Neural cell (in vitro differentiated cells): ENCODE data around the gene MC1R. TPM values are rescaled to one million over a fixed set of nuclear protein-coding genes. Genes with fewer than 3 reads are reported as not detected.

Source experiments
- H2AFZ ChIP-seq: fragments of 200-600, 300-800 bp; sonication (generic), shearing (Covaris generic); 2 replicates; pipeline ENCODE4 v1.6.0; 2014; ENCODE audit warnings: low read depth, mild to moderate bottlenecking, antibody characterized with exemption, low read length, moderate library complexity
- H3F3A ChIP-seq: fragments of 200-600 bp; shearing (Covaris generic); 2 replicates; pipeline ENCODE4 v1.6.1; 2016; ENCODE audit warnings: mild to moderate bottlenecking, moderate library complexity, mixed read lengths, antibody characterized with exemption, low read length; ENCODE audit not compliant: insufficient read depth, poor library complexity, severe bottlenecking
- H3K27ac ChIP-seq: fragments of 200-600, 300-800 bp; sonication (generic), shearing (Covaris generic); 2 replicates; pipeline ENCODE4 v1.5.1; 2014; ENCODE audit warnings: mild to moderate bottlenecking, low read length, moderate library complexity
- H3K27me3 ChIP-seq: fragments of 300-800, 200-600 bp; sonication (generic), shearing (Covaris generic); 2 replicates; pipeline ENCODE4 v1.6.0; 2014; ENCODE audit warnings: mild to moderate bottlenecking, low read depth, low read length, moderate library complexity; ENCODE audit not compliant: insufficient read depth
- H3K36me3 ChIP-seq: fragments of 300-800, 200-600 bp; sonication (generic), shearing (Covaris generic); 2 replicates; pipeline ENCODE4 v1.5.1; 2014; ENCODE audit warnings: mild to moderate bottlenecking, antibody characterized with exemption, low read length, moderate library complexity; ENCODE audit not compliant: insufficient read depth
- H3K4me2 ChIP-seq: fragments of 300-800, 200-600 bp; sonication (generic), shearing (Covaris generic); 2 replicates; pipeline ENCODE4 v1.6.0; 2014; ENCODE audit warnings: mild to moderate bottlenecking, low read length
- H3K4me3 ChIP-seq: fragments of 300-800, 200-600 bp; sonication (generic), shearing (Covaris generic); 2 replicates; pipeline ENCODE4 v1.5.1; 2014; ENCODE audit warnings: mild to moderate bottlenecking, low read length, moderate library complexity
- H3K79me2 ChIP-seq: fragments of 200-600 bp; shearing (Covaris generic); replicated peaks from 2 replicates; pipeline ENCODE4 v1.6.0; 2014; ENCODE audit warnings: mild to moderate bottlenecking, low read length, moderate library complexity; ENCODE audit not compliant: insufficient read depth
- H3K9ac ChIP-seq: fragments of 300-800, 200-600 bp; sonication (generic), shearing (Covaris generic); 2 replicates; pipeline ENCODE4 v1.6.1; 2016; ENCODE audit warnings: mild to moderate bottlenecking, low read length, mixed read lengths
- H3K9me2 ChIP-seq: fragments of 200-600 bp; shearing (Covaris generic); 2 replicates; pipeline ENCODE4 v1.6.1; 2016; ENCODE audit warnings: mild to moderate bottlenecking, low read length, mixed read lengths; ENCODE audit not compliant: insufficient read depth
- H3K9me3 ChIP-seq: fragments of 200-600, 300-800 bp; sonication (generic), shearing (Covaris generic); 2 replicates; pipeline ENCODE4 v1.6.1; 2016; ENCODE audit warnings: mild to moderate bottlenecking, mixed run types, low read length, moderate library complexity, mixed read lengths
- H4K20me1 ChIP-seq: fragments of 200-600 bp; shearing (Covaris generic); 2 replicates; pipeline ENCODE4 v1.6.1; 2016; ENCODE audit warnings: mild to moderate bottlenecking, mixed run types; ENCODE audit not compliant: insufficient read depth
- EP300 ChIP-seq: fragments of 450-650 bp; conservative IDR thresholded peaks from 2 replicates; pipeline ENCODE4 v1.6.1; 2014; ENCODE audit warnings: antibody characterized with exemption, mild to moderate bottlenecking, moderate library complexity; ENCODE audit not compliant: poor library complexity, severe bottlenecking
- EZH2 ChIP-seq: fragments of 200-600, 300-800 bp; shearing (Covaris generic), sonication (generic); IDR thresholded peaks from 2 replicates; pipeline ENCODE4 v1.6.1; 2014; ENCODE audit warnings: antibody characterized with exemption, low read length, borderline replicate concordance, mild to moderate bottlenecking; ENCODE audit not compliant: insufficient read depth, poor library complexity, severe bottlenecking
- MXI1 ChIP-seq: fragments of 450-650 bp; conservative IDR thresholded peaks from 2 replicates; pipeline ENCODE4 v1.6.1; 2014; ENCODE audit warnings: antibody characterized with exemption, mild to moderate bottlenecking; ENCODE audit not compliant: poor library complexity, severe bottlenecking
- POLR2AphosphoS5 ChIP-seq: IDR thresholded peaks from 2 replicates; pipeline ENCODE4 v1.6.1; 2012
- RAD21 ChIP-seq: fragments of 450-650 bp; conservative IDR thresholded peaks from 2 replicates; pipeline ENCODE4 v1.6.1; 2014; ENCODE audit warnings: antibody characterized with exemption, mild to moderate bottlenecking, moderate library complexity
- SMC3 ChIP-seq: fragments of 450-650 bp; conservative IDR thresholded peaks from 2 replicates; pipeline ENCODE4 v1.6.1; 2014; ENCODE audit warnings: antibody characterized with exemption, mild to moderate bottlenecking, moderate library complexity; ENCODE audit not compliant: poor library complexity
- TAF1 ChIP-seq: IDR thresholded peaks from 2 replicates; pipeline ENCODE4 v1.6.1; 2012; ENCODE audit warnings: low read depth
- polyA plus RNA-seq: library from polyadenylated mRNA; depleted of rRNA; stranded (reverse); fragments of >200 nt; gene quantifications from 2 replicates; pipeline ENCODE4 v1.2.3, GENCODE V29; 2014
- TF ChIP-seq, protein P1 (sequence below): IDR thresholded peaks from 2 replicates; pipeline ENCODE4 v1.6.1; 2012; ENCODE audit warnings: borderline replicate concordance
- TF ChIP-seq, protein P2 (sequence below): fragments of 450-650 bp; IDR thresholded peaks from 2 replicates; pipeline ENCODE4 v1.5.1; 2014; ENCODE audit warnings: antibody characterized with exemption, mild to moderate bottlenecking, moderate library complexity; ENCODE audit not compliant: poor library complexity, severe bottlenecking

MC1R gene
- polyA plus RNA-seq, 1 donor from 2014 or later, result 21.3 TPM

DNA sequence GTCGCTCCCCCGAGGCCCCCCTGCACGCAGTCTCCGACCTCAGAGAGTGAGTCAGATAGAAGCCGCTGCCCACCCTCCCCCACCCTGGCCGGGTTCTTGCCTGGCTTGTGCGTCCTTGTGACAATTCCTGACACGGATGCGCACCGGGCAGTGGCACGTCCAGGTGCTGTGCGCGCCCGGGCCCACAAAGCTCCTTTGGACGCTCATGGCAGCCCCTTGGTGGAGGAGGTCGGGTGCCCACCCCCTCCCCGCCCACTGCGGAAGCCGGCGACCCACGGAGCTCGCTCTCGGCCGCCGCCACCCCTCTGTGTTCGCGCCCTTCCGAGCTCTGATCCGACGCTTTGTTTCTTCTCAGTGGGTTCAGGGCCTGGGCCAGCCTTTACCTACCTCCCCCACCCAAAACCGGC lies 3.8 kb downstream of the MC1R start:
- Histone ChIP-seq H3K4me3 (peak overlapping the region; percentile 93), H3K9me3 (no peaks in the 10 kb centered on the region), H3K79me2 (peaks cover 73% of the 10 kb centered on the region), H3K27ac (peak overlapping the region; percentile 99), H3K4me2 (peak overlapping the region; percentile 94), H3F3A (peaks cover 5% of the 10 kb centered on the region), H3K27me3 (no peaks in the 10 kb centered on the region), H4K20me1 (peaks cover 24% of the 10 kb centered on the region), H3K36me3 (peaks cover 1% of the 10 kb centered on the region), H3K9me2 (no peaks in the 10 kb centered on the region), H2AFZ (no peak overlapping the region), H3K9ac (peak overlapping the region; percentile 100)
- TF ChIP-seq TAF1 (peak; percentile 81), EP300 (no peak), POLR2AphosphoS5 (peak; percentile 81), SMC3 (no peak)
- TF ChIP-seq, protein P1, sequence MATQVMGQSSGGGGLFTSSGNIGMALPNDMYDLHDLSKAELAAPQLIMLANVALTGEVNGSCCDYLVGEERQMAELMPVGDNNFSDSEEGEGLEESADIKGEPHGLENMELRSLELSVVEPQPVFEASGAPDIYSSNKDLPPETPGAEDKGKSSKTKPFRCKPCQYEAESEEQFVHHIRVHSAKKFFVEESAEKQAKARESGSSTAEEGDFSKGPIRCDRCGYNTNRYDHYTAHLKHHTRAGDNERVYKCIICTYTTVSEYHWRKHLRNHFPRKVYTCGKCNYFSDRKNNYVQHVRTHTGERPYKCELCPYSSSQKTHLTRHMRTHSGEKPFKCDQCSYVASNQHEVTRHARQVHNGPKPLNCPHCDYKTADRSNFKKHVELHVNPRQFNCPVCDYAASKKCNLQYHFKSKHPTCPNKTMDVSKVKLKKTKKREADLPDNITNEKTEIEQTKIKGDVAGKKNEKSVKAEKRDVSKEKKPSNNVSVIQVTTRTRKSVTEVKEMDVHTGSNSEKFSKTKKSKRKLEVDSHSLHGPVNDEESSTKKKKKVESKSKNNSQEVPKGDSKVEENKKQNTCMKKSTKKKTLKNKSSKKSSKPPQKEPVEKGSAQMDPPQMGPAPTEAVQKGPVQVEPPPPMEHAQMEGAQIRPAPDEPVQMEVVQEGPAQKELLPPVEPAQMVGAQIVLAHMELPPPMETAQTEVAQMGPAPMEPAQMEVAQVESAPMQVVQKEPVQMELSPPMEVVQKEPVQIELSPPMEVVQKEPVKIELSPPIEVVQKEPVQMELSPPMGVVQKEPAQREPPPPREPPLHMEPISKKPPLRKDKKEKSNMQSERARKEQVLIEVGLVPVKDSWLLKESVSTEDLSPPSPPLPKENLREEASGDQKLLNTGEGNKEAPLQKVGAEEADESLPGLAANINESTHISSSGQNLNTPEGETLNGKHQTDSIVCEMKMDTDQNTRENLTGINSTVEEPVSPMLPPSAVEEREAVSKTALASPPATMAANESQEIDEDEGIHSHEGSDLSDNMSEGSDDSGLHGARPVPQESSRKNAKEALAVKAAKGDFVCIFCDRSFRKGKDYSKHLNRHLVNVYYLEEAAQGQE, result peak; percentile 85

DNA sequence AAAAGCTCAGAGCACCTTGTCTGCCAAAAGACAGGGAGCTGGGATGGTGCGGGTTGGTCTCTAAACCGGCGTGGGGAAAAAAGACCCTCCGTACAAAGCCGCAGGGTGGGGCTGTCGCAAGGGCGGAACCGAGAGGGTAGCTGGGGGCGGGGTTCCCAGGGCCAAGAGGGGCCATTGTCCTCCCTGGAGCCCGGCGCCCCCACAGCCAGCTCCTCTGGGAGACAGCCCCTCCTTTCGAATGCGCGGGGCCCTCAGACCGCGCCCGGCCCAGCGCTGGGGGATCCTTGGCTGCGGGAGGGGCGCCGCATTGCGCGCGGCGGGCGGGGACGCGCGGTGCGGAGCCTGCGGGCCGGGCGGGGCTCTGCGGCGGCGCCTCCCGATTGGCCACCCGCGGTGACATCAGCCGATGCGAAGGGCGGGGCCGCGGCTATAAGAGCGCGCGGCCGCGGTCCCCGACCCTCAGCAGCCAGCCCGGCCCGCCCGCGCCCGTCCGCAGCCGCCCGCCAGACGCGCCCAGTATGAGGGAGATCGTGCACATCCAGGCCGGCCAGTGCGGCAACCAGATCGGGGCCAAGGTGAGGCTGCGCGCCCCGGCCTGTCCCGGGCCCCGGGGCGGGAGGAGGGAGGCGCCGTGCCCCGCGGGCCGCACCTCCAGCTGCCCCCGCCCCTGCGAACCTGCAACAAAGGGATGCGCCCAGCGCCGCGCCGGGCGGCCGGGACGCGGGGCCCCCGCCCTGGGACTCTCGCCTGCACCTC lies 4.4 kb downstream of the MC1R start, which contains the start of gene TUBB3:
Gene TUBB3 (plus strand): TSS at position 459 of the 756 bp plus-strand sequence. CDS start 60 bp downstream, at position 519.
- H3K4me2 ChIP-seq, result peak within 1 kb of the TSS; percentile 94
- H2AFZ ChIP-seq, result no peak within 1 kb of the TSS
- no peaks in the 10 kb centered on the region for H3K9me3 ChIP-seq
- H3K79me2 ChIP-seq, result peaks cover 79% of the 10 kb centered on the region
- H3K27ac ChIP-seq, result peak within 1 kb of the TSS; percentile 99
- H3K9ac ChIP-seq, result peak within 1 kb of the TSS; percentile 100
- TF ChIP-seq EZH2 (no peak), SMC3 (peak; percentile 13), POLR2AphosphoS5 (peak; percentile 99), TAF1 (peak; percentile 77), EP300 (peak; percentile 79), RAD21 (peak; percentile 22), MXI1 (peak; percentile 62)
- TF ChIP-seq, protein P1, result peak; percentile 42
- TF ChIP-seq, protein P2, sequence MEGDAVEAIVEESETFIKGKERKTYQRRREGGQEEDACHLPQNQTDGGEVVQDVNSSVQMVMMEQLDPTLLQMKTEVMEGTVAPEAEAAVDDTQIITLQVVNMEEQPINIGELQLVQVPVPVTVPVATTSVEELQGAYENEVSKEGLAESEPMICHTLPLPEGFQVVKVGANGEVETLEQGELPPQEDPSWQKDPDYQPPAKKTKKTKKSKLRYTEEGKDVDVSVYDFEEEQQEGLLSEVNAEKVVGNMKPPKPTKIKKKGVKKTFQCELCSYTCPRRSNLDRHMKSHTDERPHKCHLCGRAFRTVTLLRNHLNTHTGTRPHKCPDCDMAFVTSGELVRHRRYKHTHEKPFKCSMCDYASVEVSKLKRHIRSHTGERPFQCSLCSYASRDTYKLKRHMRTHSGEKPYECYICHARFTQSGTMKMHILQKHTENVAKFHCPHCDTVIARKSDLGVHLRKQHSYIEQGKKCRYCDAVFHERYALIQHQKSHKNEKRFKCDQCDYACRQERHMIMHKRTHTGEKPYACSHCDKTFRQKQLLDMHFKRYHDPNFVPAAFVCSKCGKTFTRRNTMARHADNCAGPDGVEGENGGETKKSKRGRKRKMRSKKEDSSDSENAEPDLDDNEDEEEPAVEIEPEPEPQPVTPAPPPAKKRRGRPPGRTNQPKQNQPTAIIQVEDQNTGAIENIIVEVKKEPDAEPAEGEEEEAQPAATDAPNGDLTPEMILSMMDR, result peak; percentile 41
- no peaks in the 10 kb centered on the region for H3K27me3 ChIP-seq
- peaks cover 5% of the 10 kb centered on the region for H3K36me3 ChIP-seq
- no peaks in the 10 kb centered on the region for H3K9me2 ChIP-seq
- H4K20me1 ChIP-seq, result peaks cover 29% of the 10 kb centered on the region
- peaks cover 5% of the 10 kb centered on the region for H3F3A ChIP-seq
- peak within 1 kb of the TSS; percentile 100 for H3K4me3 ChIP-seq
